ENCODE results near the gene ATP1B3. TPM values are rescaled to one million over a fixed set of nuclear protein-coding genes. Genes with fewer than 3 reads are reported as not detected.

ATP1B3 gene
- total and polyA plus RNA-seq, 10 of the 15 experiments (the other 5 are each of a cell fraction or from before 2014, with no cell fraction given) = 41.4 to 200 (median 94.0) TPM

GRCh38 chr3:141875374-141875892 lies 1.0 kb upstream of the ATP1B3 start (continued):
- TF ChIP-seq ELK1 (IDR thresholded peaks at IDR 0.05; ENCODE audit: low read depth, low read length) (no peak), POLR2A (IDR thresholded peaks at IDR 0.05; ENCODE audit: low read depth, low read length) (0 out of 2 replicates have a peak, but pooled peaks have one; percentile 11), SREBF1 (IDR thresholded peaks at IDR 0.05; ENCODE audit: low read length) (no peak), HDAC2 (IDR thresholded peaks at IDR 0.05) (no peak), NRF1 (conservative IDR thresholded peaks at IDR 0.05; ENCODE audit: low read depth, low read length) (no peak), NR2C2 (IDR thresholded peaks at IDR 0.05; ENCODE audit: borderline replicate concordance, control insufficient read depth, insufficient read length, low read depth) (no peak), SREBF2 (IDR thresholded peaks at IDR 0.05; ENCODE audit: low read length) (no peak), TCF7 (IDR thresholded peaks at IDR 0.05; ENCODE audit: borderline replicate concordance) (no peak), ASH2L (IDR thresholded peaks at IDR 0.05; ENCODE audit: borderline replicate concordance, low read depth) (no peak), SIX5 (IDR thresholded peaks at IDR 0.05; ENCODE audit: low read depth, low read length, severe bottlenecking) (no peak), SRF (IDR thresholded peaks at IDR 0.05; ENCODE audit: low read depth in 2 of 2, low read length in 2 of 2) (0 out of 4 replicates have a peak, but pooled peaks of 1 of the 2 experiments have one; percentile 19), SUPT20H (IDR thresholded peaks at IDR 0.05; ENCODE audit: borderline replicate concordance, control insufficient read depth, low read depth, low read length) (no peak), CHD1 (IDR thresholded peaks at IDR 0.05; ENCODE audit: low read depth, low read length) (no peak), HCFC1 (IDR thresholded peaks at IDR 0.05; ENCODE audit: low read length) (no peak), NKRF (conservative IDR thresholded peaks at IDR 0.05) (no peak), TARDBP (IDR thresholded peaks at IDR 0.05; ENCODE audit: borderline replicate concordance) (no peak), RAD21 (IDR thresholded peaks at IDR 0.05; ENCODE audit: insufficient read depth, low read depth, low read length) (peak; percentile 66), ATF3 (IDR thresholded peaks at IDR 0.05; ENCODE audit: borderline replicate concordance, extremely low read depth, low read depth, low read length) (no peak), MLLT1 (IDR thresholded peaks at IDR 0.05) (no peak), IKZF1 (conservative IDR thresholded peaks at IDR 0.05) (no peak)
- TF ChIP-seq, protein P1, sequence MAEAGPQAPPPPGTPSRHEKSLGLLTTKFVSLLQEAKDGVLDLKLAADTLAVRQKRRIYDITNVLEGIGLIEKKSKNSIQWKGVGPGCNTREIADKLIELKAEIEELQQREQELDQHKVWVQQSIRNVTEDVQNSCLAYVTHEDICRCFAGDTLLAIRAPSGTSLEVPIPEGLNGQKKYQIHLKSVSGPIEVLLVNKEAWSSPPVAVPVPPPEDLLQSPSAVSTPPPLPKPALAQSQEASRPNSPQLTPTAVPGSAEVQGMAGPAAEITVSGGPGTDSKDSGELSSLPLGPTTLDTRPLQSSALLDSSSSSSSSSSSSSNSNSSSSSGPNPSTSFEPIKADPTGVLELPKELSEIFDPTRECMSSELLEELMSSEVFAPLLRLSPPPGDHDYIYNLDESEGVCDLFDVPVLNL (IDR thresholded peaks at IDR 0.05; ENCODE audit: low read depth, low read length) = no peak
- TF ChIP-seq, protein P2, sequence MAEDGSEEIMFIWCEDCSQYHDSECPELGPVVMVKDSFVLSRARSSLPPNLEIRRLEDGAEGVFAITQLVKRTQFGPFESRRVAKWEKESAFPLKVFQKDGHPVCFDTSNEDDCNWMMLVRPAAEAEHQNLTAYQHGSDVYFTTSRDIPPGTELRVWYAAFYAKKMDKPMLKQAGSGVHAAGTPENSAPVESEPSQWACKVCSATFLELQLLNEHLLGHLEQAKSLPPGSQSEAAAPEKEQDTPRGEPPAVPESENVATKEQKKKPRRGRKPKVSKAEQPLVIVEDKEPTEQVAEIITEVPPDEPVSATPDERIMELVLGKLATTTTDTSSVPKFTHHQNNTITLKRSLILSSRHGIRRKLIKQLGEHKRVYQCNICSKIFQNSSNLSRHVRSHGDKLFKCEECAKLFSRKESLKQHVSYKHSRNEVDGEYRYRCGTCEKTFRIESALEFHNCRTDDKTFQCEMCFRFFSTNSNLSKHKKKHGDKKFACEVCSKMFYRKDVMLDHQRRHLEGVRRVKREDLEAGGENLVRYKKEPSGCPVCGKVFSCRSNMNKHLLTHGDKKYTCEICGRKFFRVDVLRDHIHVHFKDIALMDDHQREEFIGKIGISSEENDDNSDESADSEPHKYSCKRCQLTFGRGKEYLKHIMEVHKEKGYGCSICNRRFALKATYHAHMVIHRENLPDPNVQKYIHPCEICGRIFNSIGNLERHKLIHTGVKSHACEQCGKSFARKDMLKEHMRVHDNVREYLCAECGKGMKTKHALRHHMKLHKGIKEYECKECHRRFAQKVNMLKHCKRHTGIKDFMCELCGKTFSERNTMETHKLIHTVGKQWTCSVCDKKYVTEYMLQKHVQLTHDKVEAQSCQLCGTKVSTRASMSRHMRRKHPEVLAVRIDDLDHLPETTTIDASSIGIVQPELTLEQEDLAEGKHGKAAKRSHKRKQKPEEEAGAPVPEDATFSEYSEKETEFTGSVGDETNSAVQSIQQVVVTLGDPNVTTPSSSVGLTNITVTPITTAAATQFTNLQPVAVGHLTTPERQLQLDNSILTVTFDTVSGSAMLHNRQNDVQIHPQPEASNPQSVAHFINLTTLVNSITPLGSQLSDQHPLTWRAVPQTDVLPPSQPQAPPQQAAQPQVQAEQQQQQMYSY (CRISPR knock-in tag; IDR thresholded peaks at IDR 0.05) = no peak

Measured in GM12878 (cell line).